Measurements from ENCODE around the gene SH2D1B. TPM values are rescaled to one million over a fixed set of nuclear protein-coding genes. Genes with fewer than 3 reads are reported as not detected.

The SH2D1B gene
- total RNA-seq, 8 experiments from 2014 or later = 0.05 to 1.00 (median 0.21) TPM; not detected in 1

- ATAC-seq (replicated peaks in 6 of 8) = no peak
- in situ Hi-C loops (cut with MboI; ENCODE audit: low pct_unique_long_range_greater_than_20kb in 2 of 9, low sequenced_read_pairs in 9 of 9, unreplicated experiment in 9 of 9) = loop anchor here in 1 of 9 experiments (25.0 kb wide), 1 partner anchor 598 kb away; no protein-coding TSS in a partner anchor
- Histone ChIP-seq H3K4me1 (replicated peaks in 1 of 2) (peaks cover 26 to 47% of the 10 kb centered on the region in 2 donors), H3K27ac (no peak overlapping the region), H3K4me3 (no peak overlapping the region)
- WGBS, 10 experiments = 35 to 100% (median 93%) methylated on average over 2 to 3 of the region's 3 CpGs; no CpG with 5 or more reads in 5 of the 10 experiments
These were observed 26.2 kb downstream of the SH2D1B start for GRCh38 chr1:162385702-162386101.

- no peak for ATAC-seq (replicated peaks in 6 of 8)
- H3K4me1 ChIP-seq (replicated peaks in 1 of 2) = peaks cover 22 to 43% of the 10 kb centered on the region in 2 donors
- in situ Hi-C loops (cut with MboI; ENCODE audit: low pct_unique_long_range_greater_than_20kb in 2 of 9, low sequenced_read_pairs in 9 of 9, unreplicated experiment in 9 of 9) = loop anchor here in 1 of 9 experiments (25.0 kb wide), 1 partner anchor 598 kb away; no protein-coding TSS in a partner anchor
- no peak overlapping the region for H3K27ac ChIP-seq
- no peak overlapping the region for H3K4me3 ChIP-seq
- 27 to 100% (median 86%) methylated on average over 1 to 3 of the region's 3 CpGs; no CpG with 5 or more reads in 4 of the 10 experiments for WGBS, 10 experiments
These were observed 26.7 kb downstream of the SH2D1B start for GRCh38 chr1:162385280-162385623.

- H3K4me3 ChIP-seq = no peak overlapping the region
- peaks cover 17 to 38% of the 10 kb centered on the region in 2 donors for H3K4me1 ChIP-seq (replicated peaks in 1 of 2)
- no peak overlapping the region for H3K27ac ChIP-seq
- in situ Hi-C loops (cut with MboI; ENCODE audit: low pct_unique_long_range_greater_than_20kb in 2 of 9, low sequenced_read_pairs in 9 of 9, unreplicated experiment in 9 of 9) = loop anchor here in 1 of 9 experiments (25.0 kb wide), 1 partner anchor 597 kb away; no protein-coding TSS in a partner anchor
- WGBS, 10 experiments = 20 to 95% (median 80%) methylated on average over 1 to 9 of the region's 10 CpGs; no CpG with 5 or more reads in 1 of the 10 experiments
- no peak for ATAC-seq (replicated peaks in 6 of 8)
These were observed 27.2 kb downstream of the SH2D1B start for GRCh38 chr1:162384601-162385279.

- H3K4me1 ChIP-seq (replicated peaks in 1 of 2) = peaks cover 10 to 32% of the 10 kb centered on the region in 2 donors
- H3K4me3 ChIP-seq = no peak overlapping the region
- ATAC-seq (replicated peaks in 6 of 8) = no peak
- WGBS, 10 experiments = 75 to 100% (median 91%) methylated on average over 2 to 6 of the region's 6 CpGs; no CpG with 5 or more reads in 4 of the 10 experiments
- no peak overlapping the region for H3K27ac ChIP-seq
- in situ Hi-C loops (cut with MboI; ENCODE audit: low pct_unique_long_range_greater_than_20kb in 2 of 9, low sequenced_read_pairs in 9 of 9, unreplicated experiment in 9 of 9) = loop anchor here in 1 of 9 experiments (25.0 kb wide), 1 partner anchor 597 kb away; no protein-coding TSS in a partner anchor
These were observed 27.8 kb downstream of the SH2D1B start for GRCh38 chr1:162384116-162384515.

GRCh38 chr1:162383516-162383915 is 28.4 kb downstream of the SH2D1B start:
- Histone ChIP-seq H3K27ac (no peak overlapping the region), H3K4me3 (no peak overlapping the region), H3K4me1 (replicated peaks in 1 of 2) (peaks cover 4 to 26% of the 10 kb centered on the region in 2 donors)
- WGBS, 10 experiments = 40 to 84% (median 63%) methylated on average over 1 to 8 of the region's 8 CpGs; no CpG with 5 or more reads in 2 of the 10 experiments
- ATAC-seq (replicated peaks in 6 of 8) = no peak
- in situ Hi-C loops (cut with MboI; ENCODE audit: low pct_unique_long_range_greater_than_20kb in 2 of 9, low sequenced_read_pairs in 9 of 9, unreplicated experiment in 9 of 9) = loop anchor here in 1 of 9 experiments (25.0 kb wide), 1 partner anchor 596 kb away; no protein-coding TSS in a partner anchor

- Histone ChIP-seq H3K4me1 (replicated peaks in 1 of 2) (peaks cover 2 to 22% of the 10 kb centered on the region in 2 donors), H3K27ac (no peak overlapping the region), H3K4me3 (no peak overlapping the region)
- in situ Hi-C loops (cut with MboI; ENCODE audit: low pct_unique_long_range_greater_than_20kb in 2 of 9, low sequenced_read_pairs in 9 of 9, unreplicated experiment in 9 of 9) = loop anchor here in 1 of 9 experiments (25.0 kb wide), 1 partner anchor 596 kb away; no protein-coding TSS in a partner anchor
- ATAC-seq (replicated peaks in 6 of 8) = no peak
- WGBS, 10 experiments = 50 to 100% (median 89%) methylated on average over 3 to 5 of the region's 6 CpGs; no CpG with 5 or more reads in 3 of the 10 experiments
These were observed 28.8 kb downstream of the SH2D1B start for GRCh38 chr1:162383091-162383490.

GRCh38 chr1:162381941-162382750 is 29.8 kb downstream of the SH2D1B start:
- H3K4me3 ChIP-seq = no peak overlapping the region
- in situ Hi-C loops (cut with MboI; ENCODE audit: low pct_unique_long_range_greater_than_20kb in 2 of 9, low sequenced_read_pairs in 9 of 9, unreplicated experiment in 9 of 9) = loop anchor here in 1 of 9 experiments (25.0 kb wide), 1 partner anchor 595 kb away; no protein-coding TSS in a partner anchor
- WGBS, 10 experiments = 47 to 100% (median 90%) methylated on average over 1 to 11 of the region's 13 CpGs; no CpG with 5 or more reads in 2 of the 10 experiments
- no peak for ATAC-seq (replicated peaks in 6 of 8)
- peaks cover under 1 to 14% of the 10 kb centered on the region in 2 donors for H3K4me1 ChIP-seq (replicated peaks in 1 of 2)
- H3K27ac ChIP-seq = no peak overlapping the region

- peaks cover 0 to 14% of the 10 kb centered on the region in 2 donors for H3K4me1 ChIP-seq (replicated peaks in 1 of 2)
- H3K4me3 ChIP-seq = no peak within 1 kb of the TSS
- WGBS, 10 experiments = 0 to 100% (median 85%) methylated on average over 1 to 3 of the region's 3 CpGs; no CpG with 5 or more reads in 2 of the 10 experiments
- in situ Hi-C loops (cut with MboI; ENCODE audit: low pct_unique_long_range_greater_than_20kb in 2 of 9, low sequenced_read_pairs in 9 of 9, unreplicated experiment in 9 of 9) = loop anchor here in 1 of 9 experiments (25.0 kb wide), 1 partner anchor 594 kb away; no protein-coding TSS in a partner anchor
- peak in 2 of 8 experiments; percentile 35 to 75 for ATAC-seq (replicated peaks in 6 of 8)
- H3K27ac ChIP-seq = no peak within 1 kb of the TSS
These were observed 30.6 kb downstream of the SH2D1B start, which contains the start of gene C1orf226 for GRCh38 chr1:162381383-162381782. C1orf226 (plus strand) TSS chr1:162381728; CDS start chr1:162381902, 174 bp downstream.

- no peak overlapping the region for H3K27ac ChIP-seq
- in situ Hi-C loops (cut with MboI; ENCODE audit: low pct_unique_long_range_greater_than_20kb in 2 of 9, low sequenced_read_pairs in 9 of 9, unreplicated experiment in 9 of 9) = loop anchor here in 1 of 9 experiments (25.0 kb wide), 1 partner anchor 593 kb away; no protein-coding TSS in a partner anchor
- no peak for ATAC-seq (replicated peaks in 6 of 8)
- H3K4me1 ChIP-seq (replicated peaks in 1 of 2) = peaks cover 7 to 18% of the 10 kb centered on the region in 2 donors
- WGBS, 10 experiments = 45 to 100% (median 92%) methylated on average over 1 to 6 of the region's 6 CpGs; no CpG with 5 or more reads in 2 of the 10 experiments
- H3K4me3 ChIP-seq = no peak overlapping the region
These were observed 31.7 kb downstream of the SH2D1B start for GRCh38 chr1:162380061-162380846.

GRCh38 chr1:162376691-162377090 is 35.2 kb downstream of the SH2D1B start, which contains the start of gene SPATA46:
SPATA46 (minus strand) TSS chr1:162376854; CDS start chr1:162376790, 64 bp downstream.
- peak in 1 of 8 experiments; percentile 68 for ATAC-seq (replicated peaks in 6 of 8)
- Histone ChIP-seq H3K4me1 (replicated peaks in 1 of 2) (peaks cover 11 to 14% of the 10 kb centered on the region in 2 donors), H3K4me3 (no peak within 1 kb of the TSS), H3K27ac (no peak within 1 kb of the TSS)
- in situ Hi-C loops (cut with MboI; ENCODE audit: low pct_unique_long_range_greater_than_20kb in 2 of 9, low sequenced_read_pairs in 9 of 9, unreplicated experiment in 9 of 9) = loop anchor here in 1 of 9 experiments (25.0 kb wide), 1 partner anchor 589 kb away; no protein-coding TSS in a partner anchor
- 80 to 98% (median 90%) methylated on average over 2 to 5 of the region's 5 CpGs; no CpG with 5 or more reads in 6 of the 10 experiments for WGBS, 10 experiments

GRCh38 chr1:162375463-162375862 is 36.5 kb downstream of the SH2D1B start:
- Histone ChIP-seq H3K4me3 (no peak overlapping the region), H3K27ac (no peak overlapping the region), H3K4me1 (replicated peaks in 1 of 2) (peaks cover 11 to 14% of the 10 kb centered on the region in 2 donors)
- peak in 3 of 8 experiments; percentile 74 to 82 (median 75) for ATAC-seq (replicated peaks in 6 of 8)
- in situ Hi-C loops (cut with MboI; ENCODE audit: low pct_unique_long_range_greater_than_20kb in 2 of 9, low sequenced_read_pairs in 9 of 9, unreplicated experiment in 9 of 9) = loop anchor here in 1 of 9 experiments (25.0 kb wide), 1 partner anchor 588 kb away; no protein-coding TSS in a partner anchor
- 0 to 100% (median 80%) methylated on average over 1 to 8 of the region's 8 CpGs; no CpG with 5 or more reads in 2 of the 10 experiments for WGBS, 10 experiments

Measured in motor neuron (in vitro differentiated cells).